Measurements from ENCODE around the gene ADRB1. TPM values are rescaled to one million over a fixed set of nuclear protein-coding genes. Genes with fewer than 3 reads are reported as not detected.

ADRB1 gene
- total RNA-seq, 4 donors from 2014 or later: 0.13 to 0.66 (median 0.18) TPM; not detected in 1

GRCh38 chr10:114031073-114031972 lies 12.3 kb upstream of the ADRB1 start:
- DNase-seq (no peak), ATAC-seq (no peak)
- in situ Hi-C loops (cut with MboI; ENCODE audit: low sequenced_read_pairs in 4 of 4) (no loop called here), intact Hi-C loops (cut with DNase I; ENCODE audit: low total_unique reads) (no loop called here)
- Histone ChIP-seq H3K27ac (no peak overlapping the region), H3K27me3 (no peaks in the 10 kb centered on the region), H3K9me3 (no peaks in the 10 kb centered on the region), H3K4me3 (no peak overlapping the region), H3K36me3 (no peaks in the 10 kb centered on the region), H3K4me1 (no peaks in the 10 kb centered on the region)
- no peak for TF ChIP-seq POLR2A (IDR thresholded peaks at IDR 0.05)
- TF ChIP-seq, protein P1, sequence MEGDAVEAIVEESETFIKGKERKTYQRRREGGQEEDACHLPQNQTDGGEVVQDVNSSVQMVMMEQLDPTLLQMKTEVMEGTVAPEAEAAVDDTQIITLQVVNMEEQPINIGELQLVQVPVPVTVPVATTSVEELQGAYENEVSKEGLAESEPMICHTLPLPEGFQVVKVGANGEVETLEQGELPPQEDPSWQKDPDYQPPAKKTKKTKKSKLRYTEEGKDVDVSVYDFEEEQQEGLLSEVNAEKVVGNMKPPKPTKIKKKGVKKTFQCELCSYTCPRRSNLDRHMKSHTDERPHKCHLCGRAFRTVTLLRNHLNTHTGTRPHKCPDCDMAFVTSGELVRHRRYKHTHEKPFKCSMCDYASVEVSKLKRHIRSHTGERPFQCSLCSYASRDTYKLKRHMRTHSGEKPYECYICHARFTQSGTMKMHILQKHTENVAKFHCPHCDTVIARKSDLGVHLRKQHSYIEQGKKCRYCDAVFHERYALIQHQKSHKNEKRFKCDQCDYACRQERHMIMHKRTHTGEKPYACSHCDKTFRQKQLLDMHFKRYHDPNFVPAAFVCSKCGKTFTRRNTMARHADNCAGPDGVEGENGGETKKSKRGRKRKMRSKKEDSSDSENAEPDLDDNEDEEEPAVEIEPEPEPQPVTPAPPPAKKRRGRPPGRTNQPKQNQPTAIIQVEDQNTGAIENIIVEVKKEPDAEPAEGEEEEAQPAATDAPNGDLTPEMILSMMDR (IDR thresholded peaks at IDR 0.05 in 4 of 5, conservative IDR thresholded peaks at IDR 0.05 in 1 of 5): no peak

- Histone ChIP-seq H3K27ac (no peak overlapping the region), H3K9me3 (no peaks in the 10 kb centered on the region), H3K4me3 (no peak overlapping the region), H3K36me3 (no peaks in the 10 kb centered on the region), H3K27me3 (no peaks in the 10 kb centered on the region), H3K4me1 (no peaks in the 10 kb centered on the region)
- ATAC-seq (no peak), DNase-seq (no peak)
- intact Hi-C loops (cut with DNase I; ENCODE audit: low total_unique reads): no loop called here
- no peak for TF ChIP-seq POLR2A (IDR thresholded peaks at IDR 0.05)
- TF ChIP-seq, protein P1 (IDR thresholded peaks at IDR 0.05 in 4 of 5, conservative IDR thresholded peaks at IDR 0.05 in 1 of 5): no peak
- in situ Hi-C loops (cut with MboI; ENCODE audit: low sequenced_read_pairs in 4 of 4): no loop called here
Measured at GRCh38 chr10:114033566-114033965, 10.1 kb upstream of the ADRB1 start.

DNA sequence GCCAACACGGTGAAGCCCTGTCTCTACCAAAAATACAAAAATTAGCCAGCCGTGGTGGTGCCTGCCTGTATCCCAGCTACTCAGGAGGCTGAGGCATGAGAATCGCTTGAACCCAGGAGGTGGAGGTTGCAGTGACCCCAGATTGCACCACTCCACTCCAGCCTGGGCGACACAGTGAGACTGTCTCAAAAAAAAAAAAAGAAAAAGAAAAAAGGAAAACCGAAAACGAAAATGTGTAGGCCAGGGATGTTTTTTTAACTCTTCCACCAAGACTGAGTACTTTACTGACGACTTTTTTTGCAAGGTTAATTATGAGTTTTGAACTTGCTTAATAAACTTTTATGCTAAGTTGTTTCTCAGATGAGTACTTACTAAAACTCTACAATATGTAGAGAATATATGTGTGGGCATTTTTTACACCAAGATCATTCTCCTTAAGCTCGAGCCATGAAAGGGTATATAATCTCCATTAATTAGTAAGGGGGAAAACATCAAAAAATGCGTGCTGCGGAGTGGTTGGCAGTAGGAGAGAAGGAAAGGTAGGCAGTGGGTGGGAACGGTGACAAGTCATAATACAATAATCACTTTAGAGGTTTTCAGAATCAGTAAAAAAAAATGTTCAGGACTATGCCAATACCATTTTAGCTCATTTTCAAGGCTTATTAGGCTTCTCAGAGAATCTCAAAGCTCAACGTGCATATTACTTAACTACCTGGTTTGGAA lies 8.6 kb upstream of the ADRB1 start:
- in situ Hi-C loops (cut with MboI; ENCODE audit: low sequenced_read_pairs in 4 of 4): no loop called here

GRCh38 chr10:114035791-114036190 lies 7.9 kb upstream of the ADRB1 start:
- DNase-seq: no peak
- Histone ChIP-seq H3K4me1 (no peaks in the 10 kb centered on the region), H3K27me3 (no peaks in the 10 kb centered on the region), H3K36me3 (no peaks in the 10 kb centered on the region), H3K27ac (no peak overlapping the region), H3K9me3 (no peaks in the 10 kb centered on the region), H3K4me3 (no peak overlapping the region)
- in situ Hi-C loops (cut with MboI; ENCODE audit: low sequenced_read_pairs in 4 of 4): no loop called here
- intact Hi-C loops (cut with DNase I; ENCODE audit: low total_unique reads): no loop called here
- TF ChIP-seq, protein P1 (IDR thresholded peaks at IDR 0.05 in 4 of 5, conservative IDR thresholded peaks at IDR 0.05 in 1 of 5): no peak
- no peak for TF ChIP-seq POLR2A (IDR thresholded peaks at IDR 0.05)
- no peak for ATAC-seq

More for the DNA sequence above, 8.6 kb upstream of the ADRB1 start:
- H3K27me3 ChIP-seq: no peaks in the 10 kb centered on the region
- no peak for DNase-seq
- no peak overlapping the region for H3K27ac ChIP-seq
- no peaks in the 10 kb centered on the region for H3K36me3 ChIP-seq
- TF ChIP-seq, protein P1 (IDR thresholded peaks at IDR 0.05 in 4 of 5, conservative IDR thresholded peaks at IDR 0.05 in 1 of 5): no peak
- TF ChIP-seq POLR2A (IDR thresholded peaks at IDR 0.05): no peak
- H3K4me1 ChIP-seq: no peaks in the 10 kb centered on the region
- no peak for ATAC-seq
- intact Hi-C loops (cut with DNase I; ENCODE audit: low total_unique reads): no loop called here
- no peak overlapping the region for H3K4me3 ChIP-seq
- H3K9me3 ChIP-seq: no peaks in the 10 kb centered on the region

Measured in gastrocnemius medialis (tissue), 4 donors.